Naive thymus-derived CD4-positive, alpha-beta T cell (primary cell): ENCODE measurements around the gene SNX14. TPM values are rescaled to one million over a fixed set of nuclear protein-coding genes. Genes with fewer than 3 reads are reported as not detected.

Experiments used
- ATAC-seq: fragments of 150-1000 bp; cut with Tn5 transposase; 2 replicates; pipeline ENCODE4 v1.10.0; 2021; ENCODE audit warnings: mild to moderate bottlenecking, moderate library complexity
- CTCF ChIA-PET: fragments of 350-600 bp; sonication (Branson Sonifier 250); formaldehyde crosslinking; loops from one replicate; lab custom pipeline; 2021; ENCODE audit warnings: antibody characterized with exemption; lab: Charles Lee
- POLR2A ChIA-PET: fragments of 350-600 bp; sonication (Branson Sonifier 250); formaldehyde crosslinking; loops from one replicate; lab custom pipeline; 2021; ENCODE audit warnings: antibody characterized with exemption, inconsistent platforms; lab: Charles Lee
- DNase-seq, 9 donors: peaks; one replicate each; pipeline versions ENCODE4 v3.0.0 to v3.0.0-alpha.2; 2020 to 2022; ENCODE audit warnings: mixed read lengths in 1 of 9
- H3K27ac ChIP-seq: one replicate; pipeline ENCODE4 v1.7.0; 2013; ENCODE audit warnings: mild to moderate bottlenecking, low read depth, low read length, moderate library complexity
- H3K27me3 ChIP-seq, 2 donors: one replicate each; pipeline ENCODE4 v1.7.0; 2013; ENCODE audit warnings: low read length in 2 of 2, mild to moderate bottlenecking in 2 of 2, moderate library complexity in 2 of 2; ENCODE audit not compliant: control insufficient read depth in 2 of 2, insufficient read depth in 2 of 2
- H3K36me3 ChIP-seq, 3 experiments: 1 replicate in 2 of 3; 2 replicates in 1 of 3; pipeline ENCODE4 v1.7.0; 2013; ENCODE audit warnings: low read length in 3 of 3, mild to moderate bottlenecking in 3 of 3, moderate library complexity in 1 of 3; ENCODE audit not compliant: insufficient read depth in 3 of 3, control insufficient read depth in 2 of 3
- H3K4me1 ChIP-seq, 2 donors: one replicate each; pipeline ENCODE4 v1.7.0; 2013; ENCODE audit warnings: low read length in 2 of 2, mild to moderate bottlenecking in 2 of 2, moderate library complexity in 1 of 2; ENCODE audit not compliant: control insufficient read depth in 2 of 2, insufficient read depth in 2 of 2
- H3K4me3 ChIP-seq: 2 replicates; pipeline ENCODE4 v1.7.0; 2013; ENCODE audit warnings: mild to moderate bottlenecking, low read length
- H3K9me3 ChIP-seq, 3 experiments: 1 replicate in 2 of 3; 2 replicates in 1 of 3; pipeline ENCODE4 v1.7.0; 2013; ENCODE audit warnings: low read length in 3 of 3; ENCODE audit not compliant: control insufficient read depth in 2 of 3
- H3K27ac Mint-ChIP-seq, 9 donors: one replicate each; pipeline ENCODE4 v1.8.0; 2020 to 2022; ENCODE audit warnings: mixed read lengths in 9 of 9, mild to moderate bottlenecking in 8 of 9, moderate library complexity in 5 of 9, inconsistent platforms in 2 of 9
- H3K27me3 Mint-ChIP-seq, 5 donors: one replicate each; pipeline ENCODE4 v1.8.0; 2021 to 2022; ENCODE audit warnings: mixed read lengths in 5 of 5, mild to moderate bottlenecking in 1 of 5
- H3K36me3 Mint-ChIP-seq, 5 donors: one replicate each; pipeline ENCODE4 v1.8.0; 2020 to 2022; ENCODE audit warnings: mixed read lengths in 5 of 5, mild to moderate bottlenecking in 3 of 5, inconsistent platforms in 1 of 5
- H3K4me1 Mint-ChIP-seq, 7 donors: one replicate each; pipeline ENCODE4 v1.8.0; 2020 to 2022; ENCODE audit warnings: mixed read lengths in 7 of 7, mild to moderate bottlenecking in 3 of 7, inconsistent platforms in 1 of 7
- H3K4me3 Mint-ChIP-seq, 10 donors: one replicate each; pipeline ENCODE4 v1.8.0; 2020 to 2022; ENCODE audit warnings: mild to moderate bottlenecking in 10 of 10, mixed read lengths in 10 of 10, moderate library complexity in 6 of 10, inconsistent platforms in 2 of 10
- H3K9me3 Mint-ChIP-seq, 11 donors: one replicate each; pipeline ENCODE4 v1.8.0; 2020 to 2022; ENCODE audit warnings: mixed read lengths in 11 of 11, mild to moderate bottlenecking in 4 of 11, inconsistent platforms in 1 of 11, moderate library complexity in 1 of 11
- intact Hi-C, 2 donors: fragments of 100-400 bp; cut with micrococcal nuclease; formaldehyde crosslinking; loops; one replicate each; pipeline ENCODE4 v1.15.1; 2023
- polyA plus RNA-seq, 2 donors: library from polyadenylated mRNA; unstranded; fragments of 300-500 nt; fragmentation: Illumina TruSeq; gene quantifications; one replicate each; pipeline ENCODE4 v1.2.3, GENCODE V29; 2021
- total RNA-seq, 6 experiments: library from RNA in 5 of 6; stranded (reverse) in 5 of 6; gene quantifications; 1 replicate in 5 of 6; 2 replicates in 1 of 6; pipeline ENCODE4 v1.2.3 and lab custom pipeline; 2021 to 2026

The SNX14 gene
- total and polyA plus RNA-seq, 7 experiments from 2014 or later: 30.1 to 71.8 (median 45.7) TPM

- ATAC-seq: no peak
- Mint-ChIP-seq H3K27ac (peak overlapping the region in 2 of 9 donors; percentile 10 to 28), H3K4me1 (peaks cover 6 to 93% (median 56%) of the 10 kb centered on the region in 7 donors), H3K9me3 (no peaks in the 10 kb centered on the region), H3K4me3 (peak overlapping the region in 1 of 10 donors; percentile 28), H3K27me3 (peaks cover 0 to 54% (median 42%) of the 10 kb centered on the region in 5 donors), H3K36me3 (peaks cover 0 to 32% (median 0%) of the 10 kb centered on the region in 5 donors)
- DNase-seq: no peak
- intact Hi-C loops: no loop called here
- ChIA-PET CTCF (no interaction called here), POLR2A (no interaction called here)
- Histone ChIP-seq H3K36me3 (no peaks in the 10 kb centered on the region), H3K27ac (no peak overlapping the region), H3K4me1 (peaks cover 3 to 17% of the 10 kb centered on the region in 2 donors), H3K27me3 (no peaks in the 10 kb centered on the region), H3K9me3 (no peaks in the 10 kb centered on the region), H3K4me3 (no peak overlapping the region)
Measured at GRCh38 chr6:85456782-85457181, 136.9 kb downstream of the SNX14 start.

Other genes starting within 250 kb of the SNX14 start
- 10 to 100 TPM in 1 of 5 experiments, 1 to 10 TPM in 4; 1.5 to 29.3 (median 2.8) TPM for gene NT5E, start 143.8 kb downstream of the SNX14 start, total RNA-seq
- gene NT5E, start 143.8 kb downstream of the SNX14 start, polyA plus RNA-seq: 10 to 100 TPM in 1 of 2 donors, 1 to 10 TPM in 1; 5.3 to 15.7 TPM
- gene SYNCRIP, start 49.0 kb upstream of the SNX14 start, total RNA-seq: 100 to 1,000 TPM in 1 of 5 experiments, 10 to 100 TPM in 4; 69.8 to 131 (median 82.2) TPM
- 10 to 100 TPM; 71.5 to 84.9 TPM for gene SYNCRIP, start 49.0 kb upstream of the SNX14 start, polyA plus RNA-seq